ENCODE results near the gene SHANK3.
"Not testable (repeated sequence)": the region's sequence is repeated elsewhere in the genome, so short reads cannot be mapped to it uniquely, and the experiment has no call there.

The SHANK3 gene

GRCh38 chr22:50653256-50653655 lies 19.4 kb upstream of the SHANK3 start:
- DNase-seq (ENCODE audit: low read depth in 3 of 3): no peak

GRCh38 chr22:50654664-50655063 lies 18.0 kb upstream of the SHANK3 start:
- not testable (repeated sequence) for DNase-seq (ENCODE audit: low read depth in 3 of 3)

GRCh38 chr22:50656122-50657070 lies 16.2 kb upstream of the SHANK3 start:
- DNase-seq (ENCODE audit: low read depth in 3 of 3): no peak

DNA sequence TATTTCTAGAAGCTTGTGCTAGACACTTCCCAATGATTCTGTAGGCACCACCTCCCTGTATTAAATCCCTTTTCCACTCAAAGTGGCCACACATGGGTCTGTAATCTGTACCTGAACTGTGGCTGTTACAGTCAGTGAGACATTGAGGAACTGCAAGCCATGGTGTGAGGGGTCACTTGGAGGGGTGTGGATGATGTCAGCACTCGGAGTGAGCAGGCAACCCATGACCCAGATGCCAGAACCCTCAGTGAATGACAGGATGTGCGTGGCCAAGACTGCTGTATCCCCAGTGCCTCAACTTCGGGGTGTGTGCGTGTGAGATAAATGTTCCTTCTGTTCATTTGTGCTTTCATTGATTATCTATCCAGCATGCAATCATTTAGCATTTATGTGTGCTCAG lies 14.7 kb upstream of the SHANK3 start:
- no peak for DNase-seq (ENCODE audit: low read depth in 3 of 3)

DNA sequence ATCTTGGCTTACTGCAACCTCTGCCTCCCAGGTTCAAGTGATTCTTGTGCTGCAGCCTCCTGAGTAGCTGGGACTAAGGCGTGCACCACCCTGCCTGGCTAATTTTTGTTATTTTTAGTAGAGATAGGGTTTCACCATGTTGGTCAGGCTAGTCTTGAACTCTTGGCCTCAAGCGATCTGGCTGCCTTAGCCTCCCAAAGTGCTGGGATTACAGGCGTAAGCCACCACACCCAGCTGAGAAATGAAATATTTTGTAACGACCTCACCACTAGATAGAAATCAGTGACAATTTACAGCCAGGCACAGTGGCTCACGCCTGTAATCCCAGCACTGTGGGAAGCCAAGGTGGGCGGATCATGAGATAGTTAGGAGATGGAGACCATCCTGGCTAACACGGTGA lies 12.9 kb upstream of the SHANK3 start:
- DNase-seq (ENCODE audit: low read depth in 3 of 3): not testable (repeated sequence)

GRCh38 chr22:50660306-50660705 lies 12.3 kb upstream of the SHANK3 start:
- no peak for DNase-seq (ENCODE audit: low read depth in 3 of 3)

- no peak for DNase-seq (ENCODE audit: low read depth in 3 of 3)
These were observed 7.4 kb upstream of the SHANK3 start for GRCh38 chr22:50665212-50665611.

- no peak for DNase-seq (ENCODE audit: low read depth in 3 of 3)
These were observed 6.9 kb upstream of the SHANK3 start for GRCh38 chr22:50665738-50666137.

GRCh38 chr22:50670513-50670912 lies 2.1 kb upstream of the SHANK3 start:
- DNase-seq (ENCODE audit: low read depth in 3 of 3): no peak

DNA sequence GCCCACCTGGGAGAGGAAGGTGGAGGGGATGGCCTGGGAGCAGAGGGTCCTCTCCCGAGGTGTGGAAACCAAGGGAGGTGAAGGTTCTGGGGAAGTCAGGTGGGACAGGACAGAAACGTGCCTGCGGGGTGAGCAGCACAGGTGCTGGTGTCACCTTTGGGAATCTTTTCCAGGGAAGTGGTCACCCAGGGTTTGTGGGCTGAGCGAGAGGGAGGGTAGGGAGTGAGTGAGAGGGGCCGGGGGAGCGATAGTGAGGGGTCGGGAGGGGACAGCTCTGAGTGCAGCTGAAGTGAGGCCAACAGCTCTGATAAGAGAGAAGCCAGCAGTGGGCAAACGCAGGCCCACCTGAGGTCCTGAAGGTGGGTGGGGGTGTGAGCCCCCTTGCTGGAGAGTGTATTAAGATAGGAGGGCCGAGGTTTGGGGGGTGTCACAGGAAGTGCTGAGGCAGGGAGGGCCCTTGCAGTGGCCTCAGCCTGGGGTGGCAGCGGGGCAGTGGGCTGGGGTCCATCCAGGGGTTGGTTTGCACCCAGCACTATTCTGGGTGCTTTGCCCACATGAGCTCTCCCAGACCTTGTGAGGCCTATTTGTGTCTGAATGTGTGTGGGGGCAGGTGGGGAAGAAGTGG lies 1.6 kb upstream of the SHANK3 start:
- DNase-seq (ENCODE audit: low read depth in 3 of 3): no peak

DNA sequence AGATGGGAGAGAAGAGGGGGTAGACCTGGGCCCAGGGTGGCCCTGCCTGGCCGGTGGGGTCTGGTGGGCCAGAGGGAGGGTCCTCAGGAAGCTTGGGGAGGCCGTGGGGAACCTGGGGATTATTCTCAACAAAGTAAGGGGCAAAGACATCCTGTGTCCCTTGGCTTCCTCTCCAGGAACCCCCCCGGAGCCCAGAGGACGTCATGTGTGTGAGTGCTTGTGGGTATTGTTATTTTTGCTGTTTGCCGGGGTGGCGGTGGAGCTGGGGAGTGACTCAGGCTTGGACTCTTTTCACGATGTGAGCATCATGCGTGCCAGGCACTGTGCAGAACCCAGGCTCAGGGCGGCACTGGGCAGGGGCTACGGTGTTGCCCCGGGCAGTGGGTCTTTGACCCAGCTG lies 982 bp upstream of the SHANK3 start:
- no peak for DNase-seq (ENCODE audit: low read depth in 3 of 3)

DNA sequence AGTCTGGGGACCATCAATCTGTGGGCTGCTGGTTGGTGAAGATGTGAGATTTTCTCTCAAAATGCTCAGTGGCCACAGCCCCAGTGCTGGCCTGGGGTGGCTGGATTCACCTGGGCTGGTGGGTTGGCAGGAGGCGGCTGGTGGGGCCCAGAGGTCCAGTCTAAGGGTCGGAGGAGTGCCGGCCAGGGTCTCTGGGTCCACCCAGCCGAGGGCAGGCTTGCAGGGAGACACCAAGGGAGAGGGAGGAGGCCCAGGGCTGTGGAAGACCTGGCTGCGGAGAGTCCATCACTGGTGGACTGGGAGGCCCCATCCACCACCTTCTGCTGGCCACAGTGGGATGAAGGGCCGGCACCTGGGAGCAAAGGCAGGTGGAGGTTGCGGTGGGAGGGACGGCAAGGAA lies 582 bp upstream of the SHANK3 start:
- DNase-seq (ENCODE audit: low read depth in 3 of 3): no peak

GRCh38 chr22:50673231-50674129 lies 857 bp downstream of the SHANK3 start:
- DNase-seq (ENCODE audit: low read depth in 3 of 3): no peak

- no peak for DNase-seq (ENCODE audit: low read depth in 3 of 3)
These were observed 1.5 kb downstream of the SHANK3 start for GRCh38 chr22:50674130-50674500.

DNA sequence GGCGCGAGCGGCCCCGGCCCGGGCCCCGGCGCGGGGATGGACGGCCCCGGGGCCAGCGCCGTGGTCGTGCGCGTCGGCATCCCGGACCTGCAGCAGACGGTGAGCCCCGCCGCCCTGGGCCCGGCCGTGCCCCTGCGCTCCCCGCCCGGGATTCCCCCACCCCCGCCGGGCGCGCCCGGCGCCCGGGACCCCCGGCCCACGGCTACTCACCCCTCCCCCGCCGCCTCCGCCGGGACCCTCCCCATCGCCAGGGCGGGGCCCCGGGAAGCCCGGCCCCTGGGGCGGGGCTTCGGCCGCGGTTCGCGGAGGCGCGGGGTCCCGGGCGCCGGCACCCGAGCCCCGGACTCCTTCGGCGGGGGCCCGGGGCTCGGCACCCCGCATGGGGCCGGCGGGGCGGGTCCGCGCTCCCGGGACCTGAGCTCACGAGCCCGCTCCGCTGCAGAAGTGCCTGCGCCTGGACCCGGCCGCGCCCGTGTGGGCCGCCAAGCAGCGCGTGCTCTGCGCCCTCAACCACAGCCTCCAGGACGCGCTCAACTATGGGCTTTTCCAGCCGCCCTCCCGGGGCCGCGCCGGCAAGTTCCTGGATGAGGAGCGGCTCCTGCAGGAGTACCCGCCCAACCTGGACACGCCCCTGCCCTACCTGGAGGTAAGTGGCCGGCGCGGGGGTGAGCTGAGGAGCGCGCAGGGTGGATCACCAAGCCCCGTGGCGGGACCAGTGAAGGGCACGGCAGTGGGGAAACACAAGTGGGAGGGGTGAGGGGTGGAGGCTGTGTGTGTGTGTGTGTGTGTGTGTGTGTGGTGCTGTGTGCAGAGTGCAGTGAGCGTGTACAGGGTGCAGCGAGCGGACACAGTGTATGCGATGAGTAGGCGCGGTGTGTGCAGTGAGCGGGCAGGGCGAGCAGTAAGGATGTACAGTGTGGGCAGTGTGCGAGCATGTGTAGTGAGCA lies 2.3 kb downstream of the SHANK3 start:
- DNase-seq (ENCODE audit: low read depth in 3 of 3): no peak

- DNase-seq (ENCODE audit: low read depth in 3 of 3): no peak
These were observed 3.0 kb downstream of the SHANK3 start for GRCh38 chr22:50675553-50676179.

GRCh38 chr22:50676180-50676636 lies 3.6 kb downstream of the SHANK3 start:
- DNase-seq (ENCODE audit: low read depth in 3 of 3): no peak

GRCh38 chr22:50676661-50677492 lies 4.3 kb downstream of the SHANK3 start:
- DNase-seq (ENCODE audit: low read depth in 3 of 3): no peak

- DNase-seq (ENCODE audit: low read depth in 3 of 3): no peak
These were observed 5.0 kb downstream of the SHANK3 start for GRCh38 chr22:50677493-50678217.

All from stimulated activated CD4-positive, alpha-beta T cell treated with anti-CD3 and anti-CD28 coated beads, TNF-alpha, amount 100 ng/mL, for 48 hours (primary cell).